GM18526 (cell line): ENCODE results near the gene FBXW4.

Experiments used
- POLR2A ChIP-seq: IDR thresholded peaks from 3 replicates; pipeline ENCODE4 v1.6.1; 2011; ENCODE audit not compliant: insufficient read length; ENCODE audit errors: extremely low read depth

The FBXW4 gene

DNA sequence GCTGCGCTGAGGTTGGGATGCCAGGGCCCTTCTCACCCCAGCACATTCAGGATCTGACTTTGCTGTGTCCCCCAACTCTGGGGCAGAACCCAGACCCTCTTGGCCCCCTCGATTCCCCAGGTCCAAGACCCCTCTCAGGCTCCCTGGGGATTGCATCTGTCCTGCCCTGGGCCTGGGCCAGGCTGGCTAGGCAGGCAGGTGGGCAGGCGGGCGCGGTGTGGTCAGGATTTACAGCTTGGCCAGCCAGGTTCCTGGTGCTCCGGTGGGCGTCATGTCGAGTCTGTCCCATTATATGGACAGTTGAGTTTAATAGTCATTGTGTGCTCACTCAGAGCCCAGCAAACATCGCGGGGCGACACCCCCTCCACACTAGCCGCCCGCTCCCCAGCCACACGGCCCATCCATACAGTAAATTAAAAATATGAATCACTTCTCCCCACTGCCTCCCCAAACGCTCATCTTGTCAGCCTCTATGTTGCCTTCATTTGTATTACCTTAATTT, 130.4 kb downstream of the FBXW4 start:
- TF ChIP-seq POLR2A: no peak

GRCh38 chr10:101563497-101564040, 131.4 kb downstream of the FBXW4 start:
- TF ChIP-seq POLR2A: no peak

- no peak for TF ChIP-seq POLR2A
Measured at GRCh38 chr10:101563007-101563406, 132.0 kb downstream of the FBXW4 start.

GRCh38 chr10:101562231-101562630, 132.7 kb downstream of the FBXW4 start:
- no peak for TF ChIP-seq POLR2A

- no peak for TF ChIP-seq POLR2A
Measured at GRCh38 chr10:101561068-101561915, 133.7 kb downstream of the FBXW4 start.
